HL-60 (cell line): ENCODE results near the gene STRN3.
"Not testable (repeated sequence)": the region's sequence is repeated elsewhere in the genome, so short reads cannot be mapped to it uniquely, and the experiment has no call there.

ENCODE experiments used
- DNase-seq, 2 experiments: peaks; one replicate each; pipeline ENCODE4 v3.0.0-alpha.2; 2010 to 2020; ENCODE audit warnings: low read depth in 1 of 2, low spot score in 1 of 2
- H3K27ac ChIP-seq: fragments of 250-450 bp; sonication (Bioruptor Pico); replicated peaks from 2 replicates; pipeline ENCODE4 v1.5.1; 2020; ENCODE audit warnings: mild to moderate bottlenecking, moderate library complexity
- H3K27me3 ChIP-seq: fragments of 250-450 bp; sonication (Bioruptor Pico); 2 replicates; pipeline ENCODE4 v1.5.1; 2021; ENCODE audit warnings: mild to moderate bottlenecking, moderate library complexity; ENCODE audit not compliant: insufficient read depth, poor library complexity, severe bottlenecking
- H3K4me3 ChIP-seq: replicated peaks from 2 replicates; pipeline ENCODE4 v1.5.1; 2011; ENCODE audit warnings: mild to moderate bottlenecking, control low read depth, low read length; ENCODE audit not compliant: insufficient read depth
- CTCF ChIP-seq: IDR thresholded peaks from one replicate; pipeline ENCODE4 v1.5.1; 2011; ENCODE audit warnings: low read length, control low read depth, inconsistent platforms; ENCODE audit not compliant: insufficient read depth
- GABPA ChIP-seq: IDR thresholded peaks from 2 replicates; pipeline ENCODE4 v1.6.1; 2012; ENCODE audit warnings: low read depth
- POLR2AphosphoS5 ChIP-seq: IDR thresholded peaks from 2 replicates; pipeline ENCODE4 v1.6.1; 2012; ENCODE audit warnings: low read depth
- REST ChIP-seq: IDR thresholded peaks from 2 replicates; pipeline ENCODE4 v1.6.1; 2012; ENCODE audit warnings: low read depth; ENCODE audit not compliant: insufficient replicate concordance
- SPI1 ChIP-seq: IDR thresholded peaks from 2 replicates; pipeline ENCODE4 v1.6.1; 2012; ENCODE audit warnings: low read depth, mild to moderate bottlenecking, borderline replicate concordance

The STRN3 gene

GRCh38 chr14:30971586-30971985, 54.6 kb downstream of the STRN3 start:
- Histone ChIP-seq H3K27me3 (no peaks in the 10 kb centered on the region), H3K4me3 (no peak overlapping the region), H3K27ac (no peak overlapping the region)
- TF ChIP-seq REST (no peak), POLR2AphosphoS5 (no peak), CTCF (no peak), GABPA (no peak), SPI1 (no peak)
- no peak for DNase-seq

GRCh38 chr14:30969796-30970195, 56.4 kb downstream of the STRN3 start:
- H3K27ac ChIP-seq, DNase-seq, H3K4me3 ChIP-seq, H3K27me3 ChIP-seq: not testable (repeated sequence)

- not testable (repeated sequence) for H3K27ac ChIP-seq, DNase-seq, H3K4me3 ChIP-seq, H3K27me3 ChIP-seq
These were observed 58.6 kb downstream of the STRN3 start for GRCh38 chr14:30967364-30968098.

GRCh38 chr14:30966415-30967363, 59.5 kb downstream of the STRN3 start:
- DNase-seq, result peak in 1 of 2 experiments; percentile 50
- Histone ChIP-seq H3K27ac (no peak overlapping the region), H3K27me3 (no peaks in the 10 kb centered on the region), H3K4me3 (no peak overlapping the region)
- TF ChIP-seq SPI1 (no peak), POLR2AphosphoS5 (peak; percentile 15; the same call in 1 of the 2 replicates), GABPA (no peak), CTCF (no peak), REST (no peak)

- not testable (repeated sequence) for H3K4me3 ChIP-seq, H3K27ac ChIP-seq, H3K27me3 ChIP-seq, DNase-seq
These were observed 60.3 kb downstream of the STRN3 start for GRCh38 chr14:30965861-30966260.

GRCh38 chr14:30962537-30962936, 63.6 kb downstream of the STRN3 start:
- H3K4me3 ChIP-seq, H3K27ac ChIP-seq, DNase-seq, H3K27me3 ChIP-seq: not testable (repeated sequence)
